IPS-11a (cell line): ENCODE data around the gene PBXIP1.

Experiments used
- H3K4me3 ChIP-seq: one replicate; pipeline ENCODE4 v1.5.1; 2013; ENCODE audit warnings: low read depth, low read length, control low read depth

PBXIP1 gene

DNA sequence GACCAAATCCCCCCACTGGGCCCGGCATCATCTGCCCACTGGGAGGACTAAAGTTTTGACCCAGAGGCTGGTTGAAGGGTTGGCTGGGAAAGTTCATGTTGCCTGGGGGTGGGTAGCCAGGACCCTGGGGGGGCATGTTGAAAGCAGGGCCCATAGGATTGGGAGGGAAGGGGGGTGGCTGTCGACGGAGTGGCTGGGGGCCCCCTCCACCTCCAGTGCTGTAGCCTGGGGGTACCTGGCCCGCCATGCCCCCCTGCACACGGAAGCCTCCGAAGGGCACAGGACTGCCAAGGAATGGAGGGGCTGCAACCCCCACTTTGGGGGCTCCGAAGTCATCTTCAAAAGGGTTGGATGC, 3.5 kb upstream of the PBXIP1 start:
- no peak overlapping the region for H3K4me3 ChIP-seq

DNA sequence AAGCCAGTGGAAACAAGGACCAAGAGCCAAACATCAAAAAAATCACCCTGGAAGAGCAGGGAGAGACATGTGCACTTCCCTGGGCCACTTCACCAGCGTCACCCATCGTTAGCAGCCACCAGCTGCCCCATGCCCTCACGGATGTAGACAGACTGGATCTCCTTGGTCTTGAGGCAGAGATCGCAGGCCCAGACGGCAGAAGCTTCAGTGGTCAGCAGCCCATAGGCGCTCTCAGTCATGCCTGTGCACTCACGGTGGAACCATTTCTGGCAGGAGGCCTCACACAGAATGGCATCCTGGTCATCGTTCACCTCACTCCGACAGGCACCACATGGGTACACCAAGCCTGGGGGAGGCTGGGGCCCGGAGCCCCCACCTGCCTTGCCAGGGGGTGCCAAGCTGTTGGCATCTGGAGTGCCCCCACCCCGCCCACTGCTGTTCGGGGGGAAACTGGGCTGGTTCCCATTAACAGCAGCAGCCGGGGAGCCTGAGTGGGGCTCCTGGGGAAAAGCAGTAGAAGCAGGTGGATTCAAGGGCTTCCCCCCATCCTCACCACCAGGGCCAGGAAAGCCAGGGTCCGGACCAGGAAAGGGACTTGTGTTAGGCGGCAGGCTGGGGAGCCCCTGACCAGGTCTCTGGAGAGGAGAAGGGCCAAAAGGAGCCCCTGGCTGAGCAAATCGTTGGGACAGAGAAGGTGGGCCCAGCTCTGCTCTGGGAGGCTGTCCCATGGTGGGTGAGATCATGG, 3.0 kb upstream of the PBXIP1 start:
- no peak overlapping the region for H3K4me3 ChIP-seq

DNA sequence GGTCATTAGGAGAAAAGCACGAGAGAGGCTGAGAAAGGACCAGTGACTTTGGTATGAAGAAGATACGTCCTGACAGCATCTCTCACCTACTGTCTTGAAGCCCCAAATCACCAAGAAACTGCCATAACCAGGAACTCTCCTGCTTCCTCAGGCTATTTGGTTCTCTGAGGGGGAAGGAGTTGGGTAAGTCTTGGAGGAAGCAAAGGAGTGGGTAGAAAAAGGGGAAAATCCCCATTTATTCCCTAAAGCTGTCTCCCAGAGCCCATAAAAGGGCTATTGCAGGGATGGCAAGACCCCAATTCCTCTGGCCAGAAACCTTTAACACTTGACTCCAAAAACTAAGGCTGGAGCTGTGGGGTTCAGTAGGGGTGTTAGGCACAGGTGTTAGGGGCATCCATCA, 2.1 kb upstream of the PBXIP1 start:
- H3K4me3 ChIP-seq = no peak overlapping the region

DNA sequence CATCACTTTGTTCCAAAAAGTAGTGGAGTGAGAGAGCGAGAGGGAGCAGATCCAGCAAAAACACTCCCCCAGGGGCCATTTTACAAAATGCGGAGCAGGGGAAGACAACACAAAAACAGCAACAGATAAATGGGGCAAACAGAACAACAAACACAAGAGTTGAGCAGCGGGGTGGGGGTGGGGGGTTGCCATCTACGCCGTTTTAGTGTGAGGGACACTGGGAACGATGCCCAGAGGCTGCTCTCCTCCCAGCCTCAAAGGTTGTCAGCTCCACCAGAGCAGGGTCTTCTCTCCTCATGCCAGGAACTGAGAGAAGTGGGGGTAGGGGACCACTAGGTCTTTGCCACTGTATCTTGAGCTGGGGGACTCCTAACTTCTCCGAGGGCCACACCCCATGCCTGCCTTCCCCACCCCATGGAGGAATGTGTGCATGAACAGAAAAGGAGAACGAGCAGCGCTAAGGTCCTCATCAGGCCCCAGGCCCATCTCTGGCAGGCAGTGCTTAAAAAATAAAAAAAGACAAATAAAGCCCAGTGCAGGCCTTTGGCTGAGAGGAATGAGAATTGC, 1.3 kb upstream of the PBXIP1 start:
- no peak overlapping the region for H3K4me3 ChIP-seq

DNA sequence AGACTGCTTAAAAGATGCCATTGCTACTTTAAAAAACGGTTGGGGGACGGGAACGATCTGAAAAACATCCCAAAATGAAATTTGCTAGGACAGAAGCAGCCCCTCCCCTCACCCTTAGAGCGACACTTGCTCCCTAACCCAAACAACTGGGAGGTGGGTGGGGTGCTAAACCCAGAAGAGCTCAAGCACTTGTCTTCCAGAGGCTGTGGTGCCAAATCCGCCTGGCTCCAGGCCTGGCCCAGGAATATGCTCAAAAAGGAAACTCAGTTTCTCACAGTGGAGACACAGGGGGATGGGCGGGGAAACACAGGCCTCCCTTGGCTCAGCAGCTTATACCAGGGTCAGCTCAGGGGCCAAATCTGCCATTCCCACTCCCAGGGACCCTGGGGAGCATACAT, 644 bp upstream of the PBXIP1 start:
- H3K4me3 ChIP-seq = peak overlapping the region; percentile 56

DNA sequence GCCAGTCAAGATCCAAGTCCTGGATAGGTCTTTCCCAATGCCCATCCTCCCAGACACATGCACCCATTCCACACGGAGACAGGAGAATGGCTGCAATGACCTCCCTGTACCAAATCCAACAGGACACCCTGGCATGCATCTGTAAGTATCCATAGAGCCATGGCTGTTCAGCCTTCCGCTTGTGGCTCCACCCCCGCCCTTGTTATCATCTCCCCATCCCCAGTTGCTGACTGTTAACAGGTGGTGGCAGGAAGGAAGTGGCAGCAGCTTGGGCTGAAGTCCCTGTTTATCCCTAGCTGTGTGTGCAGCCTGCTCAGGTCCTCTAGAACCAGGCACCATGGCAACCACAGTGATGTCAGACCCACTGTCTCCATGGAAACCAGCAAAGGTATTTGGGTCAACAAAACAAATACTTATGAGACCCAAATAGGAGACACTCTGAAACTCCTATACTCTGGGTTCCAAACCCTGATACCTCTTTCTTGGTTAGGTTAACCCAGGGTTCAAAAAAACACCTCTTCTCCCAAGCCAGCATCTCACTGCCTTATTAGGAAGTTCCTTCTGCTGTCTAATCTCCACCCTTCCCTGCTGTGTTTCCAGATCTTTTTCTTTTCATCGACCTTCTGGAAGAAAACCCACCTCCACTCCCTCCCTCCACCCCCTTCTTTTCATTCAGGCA, 721 bp downstream of the PBXIP1 start:
- H3K4me3 ChIP-seq = peak overlapping the region; percentile 56

DNA sequence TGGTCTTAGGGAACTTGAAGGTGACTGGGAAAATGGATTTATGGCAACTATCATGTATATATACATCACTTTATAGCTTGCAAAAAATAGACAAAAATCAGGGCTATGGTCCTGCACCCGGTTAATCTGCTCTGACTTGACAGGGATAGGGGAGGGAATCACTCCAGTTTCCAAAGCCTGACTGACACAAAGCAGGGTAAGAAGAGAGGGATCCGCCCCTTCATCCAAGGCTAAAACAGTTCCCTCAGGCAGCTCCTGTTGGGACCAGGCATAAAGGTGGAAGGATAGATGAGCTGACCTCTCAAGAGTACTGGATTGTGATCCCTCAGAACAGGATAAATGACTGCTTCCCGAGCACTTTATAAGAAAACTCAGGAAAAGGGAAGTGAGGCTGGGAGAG, 1.4 kb downstream of the PBXIP1 start:
- H3K4me3 ChIP-seq = no peak overlapping the region

DNA sequence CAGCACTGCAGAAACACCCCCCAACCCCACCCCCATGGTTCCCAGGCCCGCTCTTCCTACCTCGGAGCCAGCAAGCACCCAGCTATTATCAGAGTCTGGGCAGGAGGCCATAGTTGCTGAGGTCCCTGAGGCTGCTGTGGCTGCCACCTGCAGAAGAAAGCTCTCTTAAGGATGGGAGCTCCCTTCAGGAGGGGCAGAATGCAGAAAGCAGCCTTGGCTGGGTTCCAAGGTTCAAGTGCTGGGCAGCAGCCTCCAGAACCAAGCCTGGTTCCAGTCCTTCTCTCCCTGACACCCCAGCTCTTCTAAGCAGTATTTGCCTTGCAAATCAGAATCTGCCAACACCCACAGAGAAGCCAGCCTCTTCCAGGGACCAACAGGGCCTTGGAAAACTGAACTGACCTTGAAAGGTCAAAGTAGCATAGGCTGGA, 2.3 kb downstream of the PBXIP1 start:
- H3K4me3 ChIP-seq = no peak overlapping the region

DNA sequence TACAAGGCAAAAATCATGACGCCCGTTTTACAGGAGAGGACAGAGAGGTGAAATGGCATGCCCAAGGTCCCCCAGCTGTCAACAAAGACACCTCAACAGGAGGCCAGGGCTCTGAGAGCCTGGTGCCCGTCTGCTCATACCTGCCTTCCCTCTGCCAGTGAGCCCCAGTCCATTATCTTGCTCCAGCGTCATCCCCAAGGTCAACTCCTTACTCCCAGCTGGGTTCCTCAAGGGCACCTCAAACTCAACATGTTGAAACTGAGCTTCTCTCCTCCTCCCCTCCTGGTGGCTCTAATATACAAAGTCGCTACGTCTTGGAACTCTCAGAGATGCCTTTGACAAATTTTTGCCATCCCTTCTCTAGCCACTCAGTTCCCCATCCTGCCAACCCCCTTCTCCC, 3.2 kb downstream of the PBXIP1 start:
- no peak overlapping the region for H3K4me3 ChIP-seq

DNA sequence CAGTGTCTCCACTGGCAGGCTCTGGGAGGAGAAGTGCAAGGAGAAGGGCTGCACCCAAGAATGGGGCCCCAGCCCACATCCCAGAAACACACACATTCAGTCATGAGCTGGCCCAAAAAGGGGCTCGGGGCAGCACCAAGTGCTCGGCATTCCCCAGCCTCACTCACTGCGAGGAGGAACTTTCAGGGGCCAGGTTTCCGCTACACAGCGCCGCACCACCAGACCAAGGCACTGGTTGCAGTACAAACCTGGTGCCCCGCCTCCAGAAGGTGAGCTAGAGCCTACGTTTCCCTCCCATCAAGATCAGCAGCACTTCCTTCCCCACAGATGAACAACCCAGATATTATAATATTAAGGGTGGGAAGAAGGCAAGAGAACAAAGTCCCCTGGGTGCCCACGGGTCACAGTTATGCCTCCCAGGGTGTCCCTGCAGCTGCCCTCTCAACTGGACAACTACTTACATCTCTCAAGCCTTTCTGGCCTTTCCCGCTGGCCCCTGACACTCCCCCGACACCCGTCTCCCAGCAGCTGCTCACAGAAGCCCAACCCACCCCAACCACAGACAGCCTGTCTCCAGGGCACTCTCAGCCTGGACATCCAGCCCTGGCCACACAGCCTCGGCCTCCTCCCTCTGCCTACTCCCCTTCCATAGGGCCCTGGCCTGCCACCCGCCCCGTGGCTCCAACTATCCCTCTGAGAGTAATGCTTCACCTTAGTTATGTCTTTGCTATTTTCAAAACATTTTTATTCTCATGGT, 3.8 kb downstream of the PBXIP1 start:
- no peak overlapping the region for H3K4me3 ChIP-seq

DNA sequence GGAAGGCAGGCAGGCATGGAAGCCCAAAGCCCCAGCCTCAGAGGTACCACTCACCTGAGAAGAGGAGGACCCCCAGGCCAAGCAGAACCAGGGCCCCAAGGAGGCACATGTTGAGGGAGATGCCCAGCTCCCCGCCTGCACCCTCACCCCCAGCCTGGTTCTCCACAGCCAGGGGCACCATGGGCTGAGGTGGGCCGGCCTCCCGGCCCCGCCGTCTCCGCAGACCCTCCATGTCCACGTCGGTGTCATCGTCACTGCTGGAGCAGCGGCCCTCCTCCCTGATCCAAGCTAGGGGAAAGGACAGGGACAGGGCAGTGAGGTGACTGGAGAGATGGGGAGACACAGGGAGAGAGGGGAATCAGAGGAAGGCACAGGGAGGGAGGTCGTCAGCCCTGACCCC, 7.8 kb downstream of the PBXIP1 start:
- no peak overlapping the region for H3K4me3 ChIP-seq

DNA sequence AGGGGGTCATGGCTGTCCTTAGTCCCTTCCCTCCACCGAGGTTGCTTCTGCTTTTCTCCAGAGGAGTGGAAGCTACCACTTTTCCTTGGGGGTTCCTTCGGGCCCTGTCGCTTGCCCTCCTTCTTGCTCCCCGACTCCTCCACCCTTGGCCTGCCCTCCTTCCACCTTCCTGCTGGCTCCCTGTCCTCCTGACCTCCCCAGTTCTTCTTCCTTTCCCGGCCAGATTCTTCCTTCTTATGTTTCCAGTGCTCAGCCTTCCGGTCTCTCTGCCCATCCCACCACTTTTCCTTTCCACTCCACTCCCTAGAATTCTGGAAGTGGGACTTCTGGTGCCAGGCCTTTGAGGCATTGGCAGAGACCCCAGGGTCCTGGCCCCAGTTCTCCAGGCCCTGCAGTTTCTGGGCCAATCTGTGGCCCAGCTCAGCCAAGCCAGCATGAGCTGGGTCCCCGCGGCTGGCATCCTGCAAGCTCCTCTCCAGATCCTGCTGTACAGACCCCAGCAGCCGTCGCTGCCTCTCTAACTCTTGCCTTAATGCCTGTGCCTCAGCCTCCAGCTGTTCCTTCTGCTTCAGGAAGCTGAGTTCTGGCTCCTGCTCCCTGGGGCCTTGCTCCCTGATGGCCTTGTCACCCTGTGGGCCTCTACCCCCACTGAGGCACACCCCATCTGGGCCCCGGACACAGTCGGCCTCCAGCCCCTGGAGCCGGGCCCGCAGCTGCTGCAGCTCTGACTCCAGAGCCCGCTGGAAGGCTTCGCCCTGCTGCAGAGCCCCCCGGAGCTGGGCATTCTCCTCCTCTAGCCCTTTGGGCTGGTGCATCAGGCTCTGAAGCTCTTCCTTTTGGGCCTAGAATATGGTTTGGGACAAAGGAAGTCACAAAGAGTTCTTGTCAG, 9.7 kb downstream of the PBXIP1 start:
- no peak overlapping the region for H3K4me3 ChIP-seq

DNA sequence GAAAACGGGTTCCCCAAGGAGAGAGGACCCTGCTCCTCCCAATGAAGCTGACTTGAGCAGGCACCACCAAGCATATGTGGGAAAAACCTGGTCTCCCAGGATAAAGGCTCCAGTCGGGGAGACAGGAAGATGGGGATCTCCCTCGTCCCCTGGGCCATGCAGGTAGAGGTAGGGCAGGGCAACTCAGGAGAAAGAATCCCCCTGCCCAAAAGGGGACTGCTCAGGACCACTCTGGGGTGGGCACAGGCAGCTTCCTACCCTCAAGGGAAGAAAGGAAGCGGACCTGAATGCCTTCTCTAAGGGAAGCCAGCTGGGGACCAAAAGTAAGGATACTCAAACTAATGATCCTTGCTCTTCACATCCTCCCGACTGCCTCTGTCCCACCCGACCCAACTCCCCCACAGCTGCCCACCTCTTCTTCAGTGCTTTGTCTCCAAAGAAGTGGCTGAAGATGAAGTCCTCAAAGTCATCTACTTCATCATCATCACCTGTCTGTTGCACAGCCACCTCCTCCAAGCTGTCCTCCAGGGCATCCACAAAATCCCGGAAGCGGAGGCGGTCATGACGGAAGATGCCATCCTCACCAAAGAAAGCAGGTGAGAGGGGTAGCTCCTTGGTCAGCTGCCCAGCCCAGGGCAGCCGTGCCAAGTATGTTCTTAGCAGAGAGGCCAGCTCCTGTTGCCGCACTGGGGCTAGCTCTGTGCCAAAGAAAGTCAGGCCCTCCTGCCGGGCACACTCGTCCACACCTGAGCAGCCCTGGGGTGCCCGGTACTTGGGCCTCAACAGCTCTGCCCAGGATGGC, 10.5 kb downstream of the PBXIP1 start:
- no peak overlapping the region for H3K4me3 ChIP-seq

DNA sequence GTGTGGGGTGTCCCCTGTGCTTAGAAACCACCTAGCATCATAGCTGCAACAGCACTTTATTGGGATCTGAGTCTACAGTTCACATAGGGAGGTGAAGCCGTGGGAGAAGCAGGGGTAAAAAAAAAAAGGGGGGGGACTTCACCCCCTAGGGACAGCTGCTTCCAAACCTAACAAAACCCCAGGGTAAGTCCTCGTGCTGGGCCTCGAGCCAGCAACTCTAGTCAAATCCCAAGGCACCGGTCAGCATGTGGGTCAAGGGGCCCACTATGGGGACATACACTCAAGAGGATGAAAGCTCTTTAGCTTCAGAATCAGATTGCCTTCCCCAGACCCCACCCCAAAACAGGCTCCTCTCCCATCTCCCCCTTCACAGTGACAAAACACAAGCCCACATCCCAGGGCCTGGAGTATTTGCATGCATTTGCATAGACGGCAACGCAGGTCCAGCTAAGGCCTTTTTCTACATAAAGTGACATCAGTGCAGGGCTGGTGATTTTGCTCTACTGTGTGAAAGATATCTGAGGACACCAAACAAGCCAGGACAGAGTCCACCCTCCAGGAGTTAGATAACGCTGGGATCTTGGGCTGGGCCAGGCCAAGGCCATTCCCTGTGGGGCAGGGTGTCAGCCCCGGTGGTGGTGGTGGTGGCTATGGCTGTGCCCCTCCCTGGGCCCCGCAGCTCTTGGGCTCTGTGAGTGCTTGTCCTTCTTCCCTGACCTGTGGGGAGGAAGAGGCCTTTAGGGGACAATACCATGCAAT, 11.3 kb downstream of the PBXIP1 start:
- H3K4me3 ChIP-seq = no peak overlapping the region

DNA sequence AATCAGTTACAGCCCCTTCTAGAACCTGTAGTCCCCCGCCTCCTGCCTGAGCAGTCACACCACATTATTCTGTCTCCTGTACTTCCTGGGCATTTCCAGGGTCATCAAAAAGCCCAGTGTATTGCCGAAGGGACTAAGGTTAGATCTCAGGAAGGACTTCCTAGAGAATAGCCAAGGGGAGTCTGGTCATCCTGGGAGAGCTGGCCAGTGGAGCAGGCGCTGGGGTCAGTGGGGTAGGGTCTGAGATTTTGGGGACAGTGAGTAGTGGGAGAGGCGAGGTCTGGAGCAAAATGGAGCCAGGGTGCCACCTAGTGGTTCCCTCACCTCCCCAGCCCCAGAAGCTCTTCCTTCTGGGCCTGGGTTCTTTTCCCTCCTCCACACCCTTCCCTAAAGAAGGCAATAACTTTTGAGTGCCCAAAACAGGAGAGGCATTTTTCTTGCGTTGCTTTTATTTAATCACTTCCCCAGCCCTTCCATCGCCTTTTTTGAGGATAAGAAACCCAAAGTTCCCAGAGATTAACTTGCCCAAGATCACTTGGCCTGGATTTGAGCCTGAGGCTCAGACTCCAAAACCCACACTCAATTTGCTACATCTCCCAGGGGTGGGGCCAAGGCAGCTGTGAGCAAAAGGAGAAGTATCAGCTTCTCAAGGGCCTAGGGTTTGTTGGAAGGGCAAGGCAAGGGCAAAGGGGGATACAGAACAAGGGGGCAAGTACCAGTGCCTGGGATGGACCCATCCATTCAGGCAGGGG, 12.1 kb downstream of the PBXIP1 start:
- H3K4me3 ChIP-seq = no peak overlapping the region

DNA sequence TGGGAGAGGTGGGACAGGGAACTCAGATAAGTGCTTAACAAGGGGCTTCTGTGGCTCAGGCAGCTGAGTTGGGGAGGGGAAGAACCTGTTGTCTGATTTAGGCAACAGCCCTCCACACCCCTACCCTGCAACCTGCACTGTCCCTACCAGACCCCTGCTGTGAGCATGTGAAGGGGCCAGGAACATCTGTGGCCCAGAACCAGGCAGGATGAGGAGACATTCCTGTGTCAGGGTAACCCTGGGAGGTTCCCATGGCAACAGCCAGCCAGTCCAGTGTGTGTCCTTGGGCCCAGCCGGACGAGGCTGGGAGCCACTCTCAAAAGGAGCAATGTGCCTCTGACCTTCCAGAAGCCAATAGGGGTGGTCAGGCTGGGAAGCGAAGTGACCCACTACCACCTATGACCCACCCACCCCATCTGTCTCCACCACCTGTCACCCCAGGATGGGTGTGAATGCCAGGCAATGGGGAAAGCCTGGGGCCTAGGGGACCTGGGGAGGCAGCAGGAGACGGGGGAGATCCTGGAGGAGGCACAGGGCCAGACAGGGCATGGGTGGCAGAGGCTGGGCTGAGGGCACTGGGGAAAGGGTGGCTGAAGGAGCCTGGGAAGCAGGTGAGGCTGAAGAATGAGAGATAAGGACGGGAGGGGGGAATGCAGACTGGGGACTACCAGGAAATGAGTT, 14.4 kb downstream of the PBXIP1 start:
- no peak overlapping the region for H3K4me3 ChIP-seq

DNA sequence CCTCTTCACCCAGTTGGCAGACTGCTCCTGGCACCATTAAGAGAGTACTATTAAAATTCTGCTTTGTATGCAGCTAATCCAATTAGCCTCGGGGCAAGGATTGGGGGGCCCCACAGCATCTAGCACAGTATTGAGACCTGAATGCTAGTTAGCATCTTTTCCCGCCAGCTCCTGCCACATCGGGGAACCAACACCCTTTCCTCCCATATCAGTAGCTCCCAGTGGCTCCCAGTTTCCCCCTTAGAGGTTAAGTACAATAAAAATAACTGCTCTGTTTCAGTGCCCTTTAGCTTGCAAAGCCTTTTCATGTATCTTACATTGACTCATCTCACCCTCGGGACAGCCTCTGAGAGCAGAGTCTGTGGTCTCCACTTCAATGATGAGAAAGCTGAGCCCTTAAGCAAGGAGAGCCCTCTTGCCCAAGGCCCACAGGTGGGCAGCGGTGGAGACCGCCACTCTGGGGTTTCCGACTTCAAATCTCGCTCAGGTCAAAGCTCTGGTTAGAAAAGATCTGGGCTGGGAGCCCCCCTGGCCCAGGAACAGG, 15.2 kb downstream of the PBXIP1 start:
- no peak overlapping the region for H3K4me3 ChIP-seq

DNA sequence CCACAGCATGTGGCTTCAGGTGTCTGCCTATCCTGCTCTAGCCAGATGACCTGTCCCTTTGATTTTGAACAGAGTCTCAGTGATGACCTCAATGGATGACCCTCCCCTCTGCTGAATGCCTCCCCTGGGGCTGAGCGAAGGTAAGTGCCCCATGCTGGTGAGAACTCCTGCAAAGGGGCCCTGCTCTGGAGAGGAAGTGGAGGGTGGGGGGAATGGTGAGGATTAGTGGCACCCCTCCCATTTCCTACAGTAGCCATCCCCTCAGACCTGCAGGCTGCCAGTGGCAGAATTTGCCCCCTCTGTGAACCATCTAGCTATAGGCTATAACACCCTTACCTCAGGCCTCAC, 15.7 kb downstream of the PBXIP1 start:
- no peak overlapping the region for H3K4me3 ChIP-seq
